Measurements from ENCODE around the gene ARID3B.
"Not testable (repeated sequence)": the region's sequence is repeated elsewhere in the genome, so short reads cannot be mapped to it uniquely, and the experiment has no call there.

The ARID3B gene

DNA sequence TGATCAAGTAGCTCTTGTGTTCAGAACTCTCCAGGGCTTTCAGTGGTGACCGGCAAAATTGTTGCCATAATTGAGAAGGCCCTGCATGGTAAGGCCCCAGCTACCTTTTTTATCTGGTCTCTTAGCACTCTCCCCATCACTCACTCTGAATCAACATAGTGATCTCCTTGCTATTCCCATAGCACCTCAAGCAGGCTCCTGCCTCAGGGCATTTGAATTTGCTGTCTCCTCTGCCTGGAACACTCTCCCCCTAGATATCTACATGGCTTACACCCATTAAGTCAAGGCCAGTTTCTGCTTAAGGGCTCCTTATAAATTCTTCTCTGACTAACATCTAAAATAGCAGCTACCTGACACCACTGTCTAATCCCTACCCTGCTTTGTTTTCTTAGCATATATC lies 3.3 kb upstream of the ARID3B start:
- DNase-seq (ENCODE audit: low spot score), result no peak

GRCh38 chr15:74539521-74539920 lies 1.5 kb upstream of the ARID3B start:
- not testable (repeated sequence) for DNase-seq (ENCODE audit: low spot score)

- DNase-seq (ENCODE audit: low spot score), result no peak
Measured at GRCh38 chr15:74540161-74540760, 759 bp upstream of the ARID3B start.

DNA sequence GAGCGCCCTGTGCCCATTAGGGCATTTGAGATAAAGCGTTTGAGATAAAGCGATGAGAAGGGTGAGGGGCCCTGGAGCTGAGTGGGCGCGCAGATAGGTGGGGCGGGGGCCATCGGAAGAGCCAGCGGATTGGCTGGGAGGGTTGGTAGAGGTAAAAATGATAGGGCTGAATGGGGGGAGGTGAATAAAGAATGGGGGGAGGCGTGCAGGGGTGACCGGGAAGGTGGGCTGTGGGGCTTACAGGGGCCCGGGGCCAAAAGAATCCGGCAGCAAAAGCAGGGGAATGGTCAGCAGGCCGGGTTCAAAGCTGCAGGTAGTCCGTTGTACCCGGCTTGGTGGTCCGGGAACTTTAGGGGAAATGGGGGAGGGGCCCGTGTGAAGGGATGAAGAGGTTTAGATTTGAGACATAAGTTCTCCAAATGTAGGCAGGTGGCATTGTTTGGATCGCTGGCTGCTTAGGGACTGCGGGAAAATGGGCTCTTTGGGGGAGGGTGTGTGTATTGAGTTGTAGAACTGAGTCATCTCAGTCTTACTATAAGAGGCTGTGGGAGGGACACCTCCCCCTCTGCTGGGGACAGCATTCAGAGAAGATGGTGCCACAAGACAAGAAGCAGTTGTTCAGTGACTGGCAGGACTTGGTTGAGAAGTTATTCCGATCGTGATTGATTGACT lies 610 bp downstream of the ARID3B start:
- DNase-seq (ENCODE audit: low spot score), result peak; percentile 93

DNA sequence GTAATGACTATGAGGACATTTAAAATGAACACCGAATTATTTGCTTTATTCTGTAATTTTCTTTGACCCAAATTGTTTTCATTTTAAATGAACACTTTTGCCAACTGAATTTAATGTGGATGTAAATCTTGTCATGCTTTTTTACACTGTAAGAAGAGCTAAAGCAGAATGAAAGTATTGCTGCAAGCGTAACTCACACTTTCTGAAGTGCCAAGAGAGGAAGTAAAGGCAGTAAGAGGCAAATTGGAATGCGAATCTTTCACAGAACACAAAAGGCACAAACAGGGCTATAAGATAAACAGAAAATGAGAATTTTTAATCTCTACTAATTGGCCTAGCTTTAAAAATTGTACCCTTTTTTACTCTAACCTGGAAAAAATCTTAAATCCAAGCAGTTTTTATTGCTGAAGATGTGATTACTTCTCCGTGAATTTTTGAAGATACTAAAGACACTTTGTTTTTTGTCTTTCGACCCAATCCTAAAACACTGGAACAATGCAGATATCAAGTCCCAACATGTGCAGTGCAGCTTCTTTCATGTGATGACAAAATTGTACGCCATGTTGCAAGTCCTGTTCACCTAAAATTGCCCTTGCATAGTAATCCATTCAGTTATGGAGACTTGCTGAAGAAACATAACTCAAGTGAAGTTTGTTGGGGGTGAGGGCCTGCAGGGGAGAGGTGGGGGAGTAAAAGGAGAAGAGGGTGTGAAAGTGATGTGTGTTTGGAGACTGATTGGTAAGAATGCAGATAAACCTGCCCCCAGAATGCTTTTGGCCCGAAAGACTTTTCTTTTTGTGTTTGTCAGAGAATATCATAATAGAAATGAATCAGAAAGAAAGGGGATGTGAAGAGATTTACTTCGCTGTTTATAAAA lies 1.4 kb downstream of the ARID3B start:
- no peak for DNase-seq (ENCODE audit: low spot score)

GRCh38 chr15:74543043-74543422 lies 2.0 kb downstream of the ARID3B start:
- no peak for DNase-seq (ENCODE audit: low spot score)

DNA sequence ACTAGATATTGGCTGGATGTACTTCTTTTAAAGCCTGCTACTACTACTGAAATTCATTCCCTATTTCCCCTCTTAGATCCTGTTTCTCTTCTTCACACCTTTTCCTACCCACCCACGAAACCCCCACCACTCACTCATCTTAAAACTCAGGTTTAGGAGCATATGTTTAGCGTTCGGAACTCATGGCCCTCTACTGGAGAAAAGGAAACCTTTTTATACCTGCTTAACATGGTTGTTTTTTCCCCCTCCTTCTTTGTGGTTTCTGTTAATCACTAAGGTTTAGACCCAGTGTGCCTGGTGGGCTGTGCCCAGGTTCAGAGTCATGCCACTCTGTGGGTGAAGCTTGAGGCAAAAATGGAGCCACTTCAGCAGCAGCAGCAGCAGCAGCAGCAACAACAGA lies 2.6 kb downstream of the ARID3B start:
- DNase-seq (ENCODE audit: low spot score), result peak; percentile 52

- peak; percentile 32 for DNase-seq (ENCODE audit: low spot score)
Measured at GRCh38 chr15:74545086-74545485, 4.1 kb downstream of the ARID3B start.

- peak; percentile 88 for DNase-seq (ENCODE audit: low spot score)
Measured at GRCh38 chr15:74545776-74546656, 5.0 kb downstream of the ARID3B start.

DNA sequence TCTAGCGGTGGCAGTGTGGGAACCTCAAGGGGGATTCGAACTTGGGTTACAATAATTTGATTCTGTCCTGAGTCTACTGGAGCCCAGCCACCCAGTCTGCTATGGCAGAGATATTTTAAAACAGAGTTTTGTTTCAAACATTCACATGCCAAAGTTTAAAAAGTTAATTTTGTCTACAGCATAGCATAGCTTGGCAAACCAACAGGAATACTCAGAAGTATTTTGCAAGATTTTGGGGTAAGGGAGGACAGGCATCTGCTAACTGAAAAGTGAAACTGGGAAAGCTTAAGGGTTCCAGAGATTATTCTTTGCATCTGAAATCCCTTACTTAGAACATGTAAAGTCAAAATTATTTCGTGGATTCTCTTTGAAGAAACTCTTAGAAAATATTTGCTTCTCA lies 6.6 kb downstream of the ARID3B start:
- DNase-seq (ENCODE audit: low spot score), result no peak

DNA sequence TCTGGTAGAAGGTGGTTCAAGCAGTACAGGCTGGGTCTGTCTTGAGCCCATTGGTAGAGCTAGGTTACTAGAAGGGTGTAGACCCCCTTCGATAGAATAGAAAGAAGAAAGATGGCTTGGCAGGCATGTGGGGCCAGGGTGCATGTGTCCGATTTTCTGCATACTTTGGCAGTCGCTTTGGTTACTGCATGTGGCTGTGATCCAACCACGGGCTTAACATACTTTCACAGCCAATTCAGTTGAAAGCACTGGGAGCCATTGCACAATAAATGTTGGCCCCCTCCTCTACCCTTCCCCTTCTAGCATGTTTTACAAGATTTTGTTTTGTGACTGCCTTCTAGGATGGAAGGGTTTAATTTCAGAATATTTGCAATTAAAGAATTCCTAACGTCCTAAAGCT lies 7.2 kb downstream of the ARID3B start:
- DNase-seq (ENCODE audit: low spot score), result no peak

DNA sequence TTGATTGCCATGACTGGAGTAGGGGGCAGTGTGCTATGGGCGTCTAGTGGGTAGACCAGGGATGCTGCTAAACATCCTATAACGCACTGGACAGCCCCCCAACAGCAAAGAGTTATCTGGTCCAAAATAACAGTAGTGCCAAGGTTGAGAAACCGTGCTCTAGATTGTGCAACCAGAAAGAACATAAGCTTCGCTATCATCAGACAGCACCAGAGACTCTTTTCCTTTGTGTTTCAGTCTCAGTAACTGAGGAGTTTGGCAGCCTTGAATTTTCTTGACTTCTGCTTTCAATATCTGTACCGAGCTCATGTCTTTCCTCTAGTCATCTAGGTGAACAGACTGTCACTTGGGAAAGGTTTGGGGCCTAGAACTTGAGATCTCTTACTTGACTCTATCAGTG lies 8.8 kb downstream of the ARID3B start:
- DNase-seq (ENCODE audit: low spot score), result no peak

DNA sequence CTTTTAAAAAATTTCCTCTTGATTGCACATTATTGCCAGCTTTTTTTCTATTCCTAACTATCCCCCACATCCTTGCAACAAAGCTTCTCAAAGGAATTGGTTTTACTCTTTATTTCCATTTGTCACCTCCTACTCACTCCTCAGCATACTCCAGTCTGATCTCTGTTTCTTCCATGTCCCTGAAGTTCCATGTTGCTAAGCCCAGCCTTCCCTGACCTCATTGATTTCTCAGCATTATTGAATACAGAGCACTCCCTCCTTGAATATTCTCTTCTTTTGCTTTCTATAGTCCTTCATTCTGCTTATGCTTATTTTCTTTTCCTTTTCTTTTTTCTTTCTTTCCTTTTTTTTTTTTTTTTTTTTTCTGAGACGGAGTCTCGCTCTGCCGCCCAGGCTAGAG lies 10.7 kb downstream of the ARID3B start:
- DNase-seq (ENCODE audit: low spot score), result no peak

DNA sequence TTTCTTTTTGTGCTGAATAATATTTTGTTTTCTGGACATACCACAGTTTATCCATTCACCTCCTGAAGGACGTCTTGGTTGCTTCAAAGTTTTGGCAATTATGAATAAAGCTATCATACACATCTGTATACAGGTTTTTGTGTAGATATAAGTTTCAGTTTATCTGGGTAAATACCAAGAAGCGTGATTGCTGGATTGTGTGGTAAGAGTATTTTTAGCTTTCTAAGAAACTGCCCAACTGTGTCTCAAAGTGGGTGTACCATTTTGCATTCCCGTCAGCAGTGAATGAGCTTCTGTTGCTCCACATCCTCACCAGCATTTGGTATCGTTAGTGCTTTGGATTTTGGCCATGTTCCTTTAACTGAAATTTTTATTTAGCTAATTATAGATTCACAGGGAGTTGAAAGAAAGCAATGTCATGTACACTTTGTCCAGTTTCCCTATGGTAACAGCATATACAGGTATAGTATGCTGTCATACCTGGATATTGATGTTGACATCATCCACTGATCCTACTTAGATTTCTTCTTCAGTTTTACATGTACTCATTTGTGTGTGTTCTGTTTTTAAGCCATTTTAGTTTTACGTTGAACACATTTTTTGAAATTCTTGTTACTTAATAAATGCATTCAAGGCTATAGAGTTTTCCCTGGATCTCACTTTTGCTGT lies 11.9 kb downstream of the ARID3B start:
- peak; percentile 64 for DNase-seq (ENCODE audit: low spot score)

- no peak for DNase-seq (ENCODE audit: low spot score)
Measured at GRCh38 chr15:74555192-74555591, 14.2 kb downstream of the ARID3B start.

DNA sequence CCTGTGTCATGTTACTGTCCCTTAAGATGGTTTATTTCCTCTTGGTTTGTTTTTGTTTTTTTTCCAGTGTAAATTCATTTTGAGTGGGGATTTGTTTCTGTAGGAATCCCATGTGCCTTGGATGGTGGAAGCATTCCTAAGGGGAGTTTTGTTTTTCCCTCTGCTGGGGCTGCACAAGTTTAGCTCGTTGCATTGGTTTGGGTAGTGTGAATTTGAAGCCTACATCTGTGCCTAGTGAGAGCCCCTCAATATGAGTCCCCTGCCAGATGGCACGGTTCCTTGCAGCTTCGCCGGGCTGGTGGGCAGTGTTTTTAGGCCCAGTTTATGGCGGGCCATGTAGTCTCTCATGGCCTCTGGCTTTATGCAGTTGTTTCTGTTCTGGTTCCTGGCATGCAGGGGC lies 17.7 kb downstream of the ARID3B start:
- no peak for DNase-seq (ENCODE audit: low spot score)

- DNase-seq (ENCODE audit: low spot score), result no peak
Measured at GRCh38 chr15:74563442-74563841, 22.4 kb downstream of the ARID3B start.

- DNase-seq (ENCODE audit: low spot score), result no peak
Measured at GRCh38 chr15:74564182-74564581, 23.2 kb downstream of the ARID3B start.

DNA sequence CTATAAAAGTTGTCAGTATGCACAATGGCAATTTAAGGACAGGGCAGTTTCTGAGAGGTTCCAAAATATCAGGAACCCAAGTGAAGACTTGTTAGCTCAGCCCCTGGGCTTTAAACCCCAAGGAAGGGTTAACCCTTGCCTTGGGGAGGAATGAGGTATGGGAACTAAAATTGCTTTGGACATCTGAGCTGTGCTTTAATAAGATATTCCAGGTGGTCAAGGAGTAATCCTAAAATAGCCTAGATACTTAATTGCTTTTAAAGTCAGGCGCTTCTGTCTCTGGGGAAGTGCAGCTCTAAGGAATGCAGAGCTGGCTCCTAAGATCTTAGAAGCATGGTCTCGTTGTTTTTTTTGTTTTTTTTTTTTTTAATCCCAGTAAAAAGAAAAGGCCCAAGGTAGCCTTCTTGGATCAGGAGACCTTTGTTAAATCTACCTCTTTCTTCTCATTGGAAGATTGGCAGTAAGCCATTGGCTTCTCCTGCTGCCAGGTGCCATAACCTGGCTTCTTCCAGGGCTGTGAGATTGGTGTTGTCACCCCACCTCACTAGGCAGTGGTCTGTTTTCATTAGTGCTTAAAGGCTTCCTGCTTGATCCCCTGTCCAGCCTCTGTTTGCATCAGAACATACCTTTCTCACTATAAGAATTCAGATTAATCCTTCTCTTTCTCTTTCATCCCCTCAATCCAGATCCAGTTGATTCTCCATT lies 24.5 kb downstream of the ARID3B start:
- DNase-seq (ENCODE audit: low spot score), result no peak

DNA sequence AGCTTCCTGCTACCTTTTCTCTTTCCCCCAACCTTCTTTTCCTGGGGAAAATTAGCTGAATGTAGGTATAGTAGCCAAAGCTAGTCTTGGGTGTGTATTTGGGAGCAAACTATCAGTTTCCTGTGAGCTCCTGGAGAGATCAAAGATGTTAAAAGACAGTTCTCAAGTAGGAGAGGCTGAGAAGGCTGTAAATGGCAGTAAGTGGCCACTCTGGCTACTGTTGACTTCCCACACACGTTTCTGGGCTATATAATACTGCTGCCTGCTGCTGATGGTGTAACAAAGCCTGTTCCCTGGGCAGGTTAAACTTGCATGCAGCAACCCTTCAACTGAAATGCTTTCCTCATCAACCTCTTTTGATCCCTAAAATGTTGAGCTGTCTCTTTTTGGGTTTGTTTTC lies 27.6 kb downstream of the ARID3B start:
- DNase-seq (ENCODE audit: low spot score), result no peak

DNA sequence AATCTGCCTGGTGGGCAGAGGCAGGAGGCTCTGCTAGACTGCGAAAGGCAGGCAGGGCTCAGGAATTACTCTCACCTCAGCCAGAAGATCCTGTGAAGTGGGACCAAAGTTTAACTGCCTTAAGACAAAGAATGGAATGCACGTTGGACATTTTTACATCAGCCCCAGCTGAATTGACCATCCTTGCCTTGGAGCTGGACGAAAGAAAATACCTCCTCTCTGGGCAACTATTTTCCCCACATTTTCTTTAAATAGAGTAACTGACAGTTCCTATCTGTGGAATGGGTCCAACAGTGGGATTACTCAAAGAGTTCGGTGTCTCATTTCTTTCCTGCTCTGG lies 28.7 kb downstream of the ARID3B start:
- DNase-seq (ENCODE audit: low spot score), result no peak
